VCaP (cell line): ENCODE results near the gene TMEM59.

Experiments
- H3K27ac ChIP-seq: fragments of 450-650 bp; 2 replicates; pipeline ENCODE4 v1.5.1; 2017
- CTCF ChIP-seq: fragments of 450-650 bp; conservative IDR thresholded peaks from 2 replicates; pipeline ENCODE4 v1.5.1; 2017; ENCODE audit warnings: mild to moderate bottlenecking, moderate library complexity

Gene TMEM59

GRCh38 chr1:54094001-54094729, 41.2 kb upstream of the TMEM59 start:
- peak overlapping the region; percentile 41 for H3K27ac ChIP-seq

GRCh38 chr1:54091666-54092065, 38.7 kb upstream of the TMEM59 start:
- TF ChIP-seq CTCF: no peak

More at GRCh38 chr1:54094001-54094729, 41.2 kb upstream of the TMEM59 start:
- TF ChIP-seq CTCF: no peak

GRCh38 chr1:54088385-54088784, 35.4 kb upstream of the TMEM59 start:
- TF ChIP-seq CTCF: no peak
- H3K27ac ChIP-seq: no peak overlapping the region

More at GRCh38 chr1:54091666-54092065, 38.7 kb upstream of the TMEM59 start:
- H3K27ac ChIP-seq: no peak overlapping the region

- TF ChIP-seq CTCF: no peak
- H3K27ac ChIP-seq: no peak overlapping the region
Observed at GRCh38 chr1:54086754-54087153, 33.8 kb upstream of the TMEM59 start.

- H3K27ac ChIP-seq: no peak overlapping the region
- TF ChIP-seq CTCF: no peak
Observed at GRCh38 chr1:54084794-54085193, 31.8 kb upstream of the TMEM59 start.

GRCh38 chr1:54081306-54082270, 28.6 kb upstream of the TMEM59 start:
- no peak overlapping the region; the same call in 1 of the 2 replicates for H3K27ac ChIP-seq
- TF ChIP-seq CTCF: peak; percentile 66

- no peak overlapping the region; the same call in 1 of the 2 replicates for H3K27ac ChIP-seq
- no peak for TF ChIP-seq CTCF
Observed at GRCh38 chr1:54080598-54081049, 27.6 kb upstream of the TMEM59 start.
